Stimulated activated CD8-positive, alpha-beta memory T cell treated with anti-CD3 and anti-CD28 coated beads, Interleukin-15, amount 100 ng/mL, for 4 hours (primary cell): Measurements from ENCODE around the gene ZXDC.
A peak's percentile ranks its signal among the peaks of the same experiment; 100 is the strongest.

Source experiments
- DNase-seq, 2 donors: peaks; one replicate each; pipeline ENCODE4 v3.0.0-alpha.2; 2020; ENCODE audit warnings: low read depth in 2 of 2

Gene ZXDC

GRCh38 chr3:126488886-126489569, 13.3 kb upstream of the ZXDC start:
- DNase-seq, result no peak

DNA sequence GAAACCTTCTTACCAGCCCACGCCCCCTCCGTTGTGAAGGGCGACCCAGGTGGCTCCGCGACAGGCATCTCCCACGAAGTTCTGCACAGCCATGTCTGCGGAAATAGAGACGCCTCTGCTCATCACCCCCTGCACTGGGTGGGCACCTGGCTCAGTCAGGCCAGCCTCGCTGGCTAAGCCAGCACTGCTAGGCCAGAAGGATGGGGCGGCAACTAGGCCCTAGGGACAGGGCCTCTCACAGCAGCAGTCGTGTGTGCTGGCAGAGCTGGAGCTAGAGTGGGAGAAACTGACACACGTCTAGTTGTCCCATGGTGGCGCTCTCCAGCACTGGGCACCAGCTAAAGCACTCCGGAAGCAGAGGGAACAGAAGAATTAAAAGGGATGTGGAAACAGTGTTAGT, 12.5 kb upstream of the ZXDC start:
- DNase-seq, result no peak

DNA sequence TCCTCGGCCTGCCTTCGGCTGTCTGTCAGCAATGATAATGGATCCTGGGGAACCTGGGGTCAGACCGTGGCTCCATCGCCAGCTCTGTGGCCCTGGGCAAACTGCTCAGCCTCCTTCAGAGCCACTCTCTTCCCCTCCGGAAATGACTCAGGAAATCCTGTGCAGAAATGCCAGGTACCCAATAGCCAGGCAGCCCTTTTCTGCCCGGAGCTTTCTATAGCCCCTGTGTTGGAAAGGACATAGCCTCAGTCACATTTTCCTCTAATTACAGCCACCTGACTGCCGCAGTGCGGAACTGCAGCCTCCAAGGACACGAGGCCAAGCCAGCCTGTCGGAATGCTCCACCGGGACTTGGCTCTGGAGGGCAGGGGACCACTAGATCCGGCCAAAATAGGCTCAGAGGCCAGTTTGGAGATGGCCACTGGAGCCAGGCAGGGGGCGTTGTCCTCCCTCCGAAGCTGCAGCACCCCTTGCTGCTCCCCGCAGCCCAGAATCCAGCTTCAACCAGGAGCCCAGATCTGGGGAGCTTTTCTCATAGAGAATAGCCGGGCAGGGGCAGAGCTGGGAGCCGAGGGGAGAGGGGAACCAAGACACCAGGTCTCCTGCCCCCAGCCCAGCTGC, 11.6 kb upstream of the ZXDC start:
- DNase-seq, result no peak

- DNase-seq, result no peak
Observed at GRCh38 chr3:126486360-126486847, 10.7 kb upstream of the ZXDC start.

- DNase-seq, result no peak
Observed at GRCh38 chr3:126485956-126486355, 10.3 kb upstream of the ZXDC start.

GRCh38 chr3:126485176-126485897, 9.6 kb upstream of the ZXDC start:
- DNase-seq, result no peak

- DNase-seq, result no peak
Observed at GRCh38 chr3:126484662-126485061, 9.0 kb upstream of the ZXDC start.

GRCh38 chr3:126484148-126484547, 8.5 kb upstream of the ZXDC start:
- no peak for DNase-seq

DNA sequence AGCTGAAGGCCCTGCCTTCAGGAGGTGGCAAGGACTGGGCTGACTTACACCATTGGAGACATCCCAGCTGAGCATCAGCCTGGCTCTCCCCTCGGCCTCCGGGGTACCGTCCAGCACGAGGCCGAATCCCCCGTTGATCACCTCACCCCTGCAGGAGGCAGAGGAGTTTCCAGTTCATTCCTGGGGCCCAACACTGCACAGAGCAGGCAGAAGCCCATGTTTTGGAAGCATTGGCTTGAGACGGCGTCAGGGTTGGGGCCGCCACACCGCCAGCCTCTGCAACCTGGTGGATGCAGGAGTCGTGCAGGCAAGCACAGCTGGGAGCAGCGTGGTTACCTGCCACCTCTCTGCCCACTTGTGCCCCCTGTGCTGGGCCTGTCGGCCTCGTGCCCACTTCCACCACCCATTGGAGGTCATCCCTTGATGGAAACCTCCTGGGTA, 7.7 kb upstream of the ZXDC start:
- no peak for DNase-seq

GRCh38 chr3:126482503-126483255, 7.0 kb upstream of the ZXDC start:
- no peak for DNase-seq

- no peak for DNase-seq
Observed at GRCh38 chr3:126481808-126482502, 6.3 kb upstream of the ZXDC start.

GRCh38 chr3:126480861-126481260, 5.2 kb upstream of the ZXDC start:
- DNase-seq, result no peak

- DNase-seq, result no peak
Observed at GRCh38 chr3:126480206-126480605, 4.5 kb upstream of the ZXDC start.

DNA sequence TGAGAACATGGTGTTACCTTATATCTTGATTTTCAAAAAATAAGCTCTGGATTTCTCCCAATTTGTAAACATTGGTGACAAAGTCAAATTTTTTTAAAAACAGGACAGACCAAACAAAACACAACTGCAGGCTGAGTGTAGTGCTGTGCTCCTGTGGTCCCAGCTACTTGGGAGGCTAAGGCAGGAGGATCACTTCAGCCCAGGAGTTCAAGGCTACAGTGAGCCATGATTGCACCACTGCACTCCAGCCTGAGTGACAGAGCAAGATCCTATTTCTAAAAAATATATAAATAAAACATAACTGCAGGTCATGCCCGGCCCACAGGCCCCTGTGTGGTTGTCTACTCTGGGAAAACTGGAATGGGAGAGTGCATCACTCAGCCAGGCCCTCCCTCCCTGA, 4.0 kb upstream of the ZXDC start:
- no peak for DNase-seq

- no peak for DNase-seq
Observed at GRCh38 chr3:126478581-126479310, 3.1 kb upstream of the ZXDC start.

GRCh38 chr3:126477061-126477380, 1.3 kb upstream of the ZXDC start:
- DNase-seq, result no peak

DNA sequence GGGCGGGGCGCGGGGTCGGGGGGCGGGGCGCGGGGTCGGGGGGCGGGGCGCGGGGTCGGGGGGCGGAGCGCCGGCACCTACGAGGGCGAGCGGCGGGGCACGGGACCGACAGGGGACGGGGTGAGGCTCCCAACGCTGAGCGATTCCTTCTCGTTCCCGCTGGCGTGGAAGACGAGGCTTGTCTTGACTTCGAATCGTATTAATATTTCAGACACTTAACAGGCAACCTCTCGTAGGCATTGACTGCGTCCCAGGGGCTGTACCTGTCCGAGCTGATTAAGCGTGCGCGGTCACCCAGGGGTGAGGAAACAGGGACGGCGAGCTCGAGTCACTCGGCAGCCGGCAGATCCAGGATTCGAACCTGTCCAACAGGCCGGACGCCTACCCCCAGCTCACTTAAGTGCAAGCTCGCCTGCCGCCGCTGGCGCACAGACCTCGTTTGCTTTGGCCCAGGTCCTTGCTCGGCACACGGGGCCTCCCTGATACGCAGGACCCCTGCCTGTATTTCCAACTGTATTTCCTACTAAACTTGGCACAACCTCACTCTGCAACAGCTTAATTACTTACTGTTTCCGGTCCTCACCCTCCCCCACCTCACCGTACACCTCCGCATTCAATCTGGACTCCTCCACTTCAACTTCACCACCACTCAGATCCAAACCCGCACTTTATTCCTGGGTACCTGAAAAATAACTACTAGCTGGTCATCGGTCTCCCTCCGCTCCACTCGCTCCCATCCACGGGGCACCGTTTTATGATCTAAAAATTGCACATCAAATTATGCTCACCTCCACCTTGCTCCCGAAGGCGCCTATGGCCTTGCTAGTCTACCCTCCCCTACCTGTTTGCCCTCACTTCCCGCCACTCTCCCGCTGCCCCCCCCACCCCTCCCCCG, 722 bp upstream of the ZXDC start:
- DNase-seq, result peak in 1 of 2 donors; percentile 24

- peak in 1 of 2 donors; percentile 11 for DNase-seq
Observed at GRCh38 chr3:126474498-126475412, 936 bp downstream of the ZXDC start.
